GM18520 (cell line): Measurements from ENCODE around the gene ZNF501.

ENCODE experiments used
- ATAC-seq: cut with Tn5 transposase; IDR thresholded peaks from one replicate; pipeline ENCODE4 v1.9.1; 2021; ENCODE audit not compliant: unreplicated experiment

The ZNF501 gene

GRCh38 chr3:44729384-44729910 lies at the start of gene ZNF501:
ZNF501 (plus strand) TSS chr3:44729635; CDS start chr3:44734422, 4,787 bp downstream.
- no peak for ATAC-seq

- no peak for ATAC-seq
These were observed 48.4 kb upstream of the ZNF501 start for GRCh38 chr3:44680921-44681455.

- ATAC-seq, result no peak
These were observed 47.1 kb upstream of the ZNF501 start for GRCh38 chr3:44682182-44682896.

GRCh38 chr3:44685128-44685800 lies 44.2 kb upstream of the ZNF501 start:
- no peak for ATAC-seq

GRCh38 chr3:44687898-44688297 lies 41.5 kb upstream of the ZNF501 start:
- ATAC-seq, result no peak

- ATAC-seq, result no peak
These were observed 16.9 kb upstream of the ZNF501 start, which contains the start of gene ZNF502 for GRCh38 chr3:44712455-44713075. ZNF502 (plus strand) TSS chr3:44712660; CDS start chr3:44720262, 7,602 bp downstream.

- ATAC-seq, result no peak
These were observed 8.0 kb upstream of the ZNF501 start for GRCh38 chr3:44721231-44722102.

GRCh38 chr3:44722103-44722401 lies 7.4 kb upstream of the ZNF501 start:
- ATAC-seq, result no peak

GRCh38 chr3:44734646-44735168 lies 5.3 kb downstream of the ZNF501 start:
- ATAC-seq, result no peak

GRCh38 chr3:44761101-44761423 lies 31.6 kb downstream of the ZNF501 start:
- ATAC-seq, result no peak

- ATAC-seq, result peak; percentile 88
These were observed 32.2 kb downstream of the ZNF501 start, which contains the start of the genes KIAA1143 and KIF15 for GRCh38 chr3:44761424-44762169. KIAA1143 (minus strand) TSS chr3:44761619; CDS start chr3:44761602, 17 bp downstream. KIF15 (plus strand) TSS chr3:44761794; CDS start chr3:44761866, 72 bp downstream.

- no peak for ATAC-seq
These were observed 32.8 kb downstream of the ZNF501 start for GRCh38 chr3:44762170-44762677.

GRCh38 chr3:44762690-44763089 lies 33.3 kb downstream of the ZNF501 start:
- ATAC-seq, result no peak

GRCh38 chr3:44764248-44764647 lies 34.8 kb downstream of the ZNF501 start:
- ATAC-seq, result no peak

GRCh38 chr3:44771424-44772098 lies 42.1 kb downstream of the ZNF501 start:
- ATAC-seq, result no peak

- ATAC-seq, result no peak
These were observed 42.6 kb downstream of the ZNF501 start for GRCh38 chr3:44772099-44772442.

- no peak for ATAC-seq
These were observed 53.5 kb downstream of the ZNF501 start for GRCh38 chr3:44782891-44783290.
